Measurements from ENCODE around the gene POPDC2. TPM values are rescaled to one million over a fixed set of nuclear protein-coding genes. Genes with fewer than 3 reads are reported as not detected.
"Not testable (repeated sequence)": the region's sequence is repeated elsewhere in the genome, so short reads cannot be mapped to it uniquely, and the experiment has no call there.

POPDC2 gene
- total RNA-seq, 1 experiment from 2014 or later = 0.10 TPM

DNA sequence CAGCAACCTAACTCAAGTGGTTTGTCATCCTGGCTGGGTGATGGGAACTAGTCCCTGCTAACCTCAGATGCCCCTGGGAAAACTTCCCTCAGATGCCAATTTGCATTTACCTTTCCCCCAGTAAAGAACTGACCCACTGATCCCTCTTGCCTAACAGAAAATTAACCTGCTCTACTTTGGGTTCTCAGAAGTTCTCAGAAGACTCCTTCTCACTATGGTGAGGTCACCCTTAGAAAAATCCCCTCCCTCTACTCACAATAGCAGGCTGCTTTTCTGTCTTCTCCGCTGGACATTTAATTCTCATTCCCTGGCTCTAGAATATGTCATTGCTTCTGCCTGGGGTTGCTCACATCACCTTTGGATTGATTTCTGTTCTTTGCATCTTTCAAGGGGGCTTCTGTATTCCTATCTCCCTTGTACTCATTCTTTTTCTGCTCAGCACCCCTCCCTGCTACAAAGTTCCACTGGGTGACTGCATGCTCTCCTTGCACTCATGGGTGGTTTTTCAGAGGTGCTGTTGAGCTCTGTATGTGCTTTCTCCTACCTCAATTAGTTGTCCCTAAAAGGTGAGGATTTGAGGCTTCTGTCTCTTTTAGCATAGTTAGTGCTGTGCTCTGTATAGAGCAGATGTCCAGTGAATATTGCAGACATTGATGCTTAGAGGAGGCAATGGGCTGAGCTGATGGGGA is 61.8 kb downstream of the POPDC2 start:
- no peaks in the 10 kb centered on the region for H3K27me3 ChIP-seq
- no peak overlapping the region for H3K27ac ChIP-seq
- no peaks in the 10 kb centered on the region for H3K36me3 ChIP-seq
- DNase-seq = no peak
- no peak overlapping the region for H3K4me3 ChIP-seq
- H3K4me1 ChIP-seq = peaks cover 48% of the 10 kb centered on the region
- H3K9me3 ChIP-seq (replicated peaks) = no peaks in the 10 kb centered on the region

DNA sequence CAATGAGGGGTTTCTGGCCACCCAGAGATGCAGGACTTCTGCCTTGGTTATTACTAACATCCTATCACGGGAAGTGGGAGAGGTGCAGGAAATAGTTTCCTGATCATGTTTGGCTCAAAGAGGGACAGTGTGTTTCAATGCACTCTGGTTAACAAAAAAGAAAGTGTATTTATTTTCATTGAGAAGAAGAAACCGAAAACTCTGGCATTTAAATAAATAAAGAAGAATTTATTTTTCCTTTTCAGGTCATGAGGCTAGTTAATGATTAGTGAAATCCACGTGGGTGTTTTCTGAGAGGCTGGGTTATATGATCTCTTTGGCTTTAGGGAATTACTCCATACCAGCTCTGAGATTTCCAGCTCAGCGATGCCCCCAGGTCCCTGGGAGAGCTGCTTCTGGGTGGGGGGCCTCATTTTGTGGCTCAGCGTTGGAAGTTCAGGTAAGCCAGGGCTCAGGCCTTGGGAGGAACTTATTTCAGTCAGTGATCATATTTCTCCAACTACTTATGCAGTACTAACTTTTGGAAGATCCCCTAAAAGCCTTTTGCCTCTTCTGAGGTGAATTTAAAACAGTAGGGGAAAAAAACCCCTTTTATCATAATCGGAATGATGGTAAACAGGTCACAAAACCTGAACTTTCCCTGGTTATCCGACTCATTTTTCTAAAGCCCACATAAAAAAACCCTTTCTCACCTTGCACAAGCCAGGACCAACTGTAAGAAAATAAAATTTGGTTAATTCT is 62.7 kb downstream of the POPDC2 start, which contains the start of gene PLA1A:
Gene PLA1A (plus strand): TSS at position 338 of the 741 bp plus-strand sequence. CDS start 29 bp downstream, at position 367.
- peak in 1 of 2 experiments; percentile 42 for DNase-seq
- no peaks in the 10 kb centered on the region for H3K27me3 ChIP-seq
- H3K27ac ChIP-seq = peak within 1 kb of the TSS; percentile 94
- peaks cover 46% of the 10 kb centered on the region for H3K4me1 ChIP-seq
- no peak within 1 kb of the TSS for H3K4me3 ChIP-seq
- H3K36me3 ChIP-seq = no peaks in the 10 kb centered on the region
- no peaks in the 10 kb centered on the region for H3K9me3 ChIP-seq (replicated peaks)

DNA sequence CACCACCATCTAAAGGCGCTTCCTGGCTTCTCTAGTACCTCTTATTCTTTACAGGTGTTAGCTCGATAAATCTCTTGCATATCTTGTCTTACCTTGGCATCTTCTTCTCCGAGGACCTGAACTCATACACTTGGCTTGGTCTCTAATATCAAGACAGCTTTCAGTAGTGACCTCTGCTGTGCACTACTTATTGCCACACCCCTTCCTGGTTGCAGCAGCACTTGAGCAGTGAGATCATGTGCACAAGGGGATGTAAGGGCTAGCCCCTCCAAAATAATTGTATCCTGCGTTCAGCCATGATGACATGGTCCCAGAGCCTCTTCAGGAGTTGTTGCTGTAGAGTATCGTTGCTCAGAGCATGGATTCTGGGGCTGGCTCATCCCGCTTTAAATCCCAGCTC is 64.0 kb downstream of the POPDC2 start:
- DNase-seq = peak; percentile 37 to 60
- no peaks in the 10 kb centered on the region for H3K27me3 ChIP-seq
- H3K9me3 ChIP-seq (replicated peaks) = no peaks in the 10 kb centered on the region
- no peak overlapping the region for H3K4me3 ChIP-seq
- H3K4me1 ChIP-seq = peaks cover 44% of the 10 kb centered on the region
- H3K27ac ChIP-seq = peak overlapping the region; percentile 94
- H3K36me3 ChIP-seq = no peaks in the 10 kb centered on the region

DNA sequence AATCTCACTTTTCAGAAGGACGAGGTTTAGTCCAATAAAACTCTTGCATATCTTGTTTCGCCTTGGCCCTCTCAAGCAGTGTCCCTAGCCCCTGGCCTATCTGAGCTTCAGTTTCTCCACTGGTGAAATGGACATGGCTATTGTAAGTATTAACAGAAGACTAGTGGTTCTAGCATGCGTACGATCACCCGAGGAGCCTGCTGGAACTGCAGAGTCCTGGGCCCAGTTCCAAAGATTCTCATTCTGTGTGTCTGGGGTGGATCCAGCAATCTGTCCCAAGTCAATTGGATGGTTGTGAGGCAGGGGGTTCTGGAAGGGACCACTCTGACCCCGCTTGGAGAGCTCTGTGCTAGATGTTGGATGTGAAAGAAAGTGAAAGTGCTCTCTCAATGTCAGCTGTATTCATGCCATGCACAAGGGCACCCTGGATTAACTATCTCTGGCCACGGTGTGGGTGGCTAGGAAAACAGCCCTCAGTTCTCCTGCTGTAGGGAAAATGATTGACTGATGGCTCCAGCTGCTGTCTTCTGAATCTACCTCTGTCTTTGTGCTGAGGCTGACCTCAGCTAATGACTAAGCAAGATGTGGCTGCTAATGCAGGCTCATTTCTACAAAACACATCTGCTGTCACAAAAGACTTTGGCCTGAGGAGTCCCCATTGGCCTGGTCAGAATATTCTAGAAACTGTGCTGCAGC is 64.6 kb downstream of the POPDC2 start:
- H3K36me3 ChIP-seq = no peaks in the 10 kb centered on the region
- peaks cover 44% of the 10 kb centered on the region for H3K4me1 ChIP-seq
- DNase-seq = peak; percentile 91 to 96
- H3K9me3 ChIP-seq (replicated peaks) = no peaks in the 10 kb centered on the region
- peak overlapping the region; percentile 94 for H3K27ac ChIP-seq
- peak overlapping the region; percentile 51 for H3K4me3 ChIP-seq
- no peaks in the 10 kb centered on the region for H3K27me3 ChIP-seq

DNA sequence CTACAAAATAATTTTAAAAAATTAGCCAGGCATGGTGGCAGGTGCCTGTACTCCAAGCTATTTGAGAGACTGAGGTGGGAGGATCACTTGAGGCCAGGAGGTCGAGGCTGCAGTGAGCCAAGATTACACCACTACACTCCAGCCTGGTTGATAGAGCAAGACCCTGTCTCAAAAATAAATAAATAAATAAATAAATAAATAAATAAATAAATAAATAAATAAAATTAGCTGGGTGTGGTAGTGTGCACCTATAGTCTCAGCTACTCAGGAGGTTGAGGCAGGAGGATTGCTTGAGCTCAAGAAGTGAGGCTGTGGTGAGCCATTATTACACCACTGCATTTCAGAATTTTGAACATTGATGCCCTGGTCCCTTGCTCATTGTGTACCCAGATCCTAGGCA is 65.5 kb downstream of the POPDC2 start:
- not testable (repeated sequence) for H3K36me3 ChIP-seq; DNase-seq; H3K4me3 ChIP-seq; H3K9me3 ChIP-seq (replicated peaks); H3K27me3 ChIP-seq
- Histone ChIP-seq H3K4me1 (peaks cover 44% of the 10 kb centered on the region), H3K27ac (peak overlapping the region; percentile 94)

DNA sequence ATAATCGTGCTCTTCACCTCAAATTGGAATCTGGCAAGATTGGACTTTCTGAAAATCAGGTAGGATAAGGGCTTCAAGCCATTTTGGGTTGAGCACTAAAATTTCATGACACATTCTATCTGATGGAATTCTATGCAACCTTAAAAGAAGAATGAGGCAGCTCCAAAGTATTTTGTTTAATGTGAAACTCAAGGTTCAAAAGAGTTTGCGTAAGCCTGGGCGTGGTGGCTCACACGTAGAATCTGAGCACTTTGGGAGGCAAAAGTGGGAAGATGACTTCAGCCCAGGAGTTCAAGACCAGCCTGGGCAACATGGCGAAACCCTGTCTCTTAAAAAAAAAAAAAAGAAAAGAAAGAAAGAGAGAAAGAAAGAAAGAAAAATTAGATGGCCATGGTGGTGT is 66.3 kb downstream of the POPDC2 start:
- Histone ChIP-seq H3K4me3 (no peak overlapping the region), H3K27me3 (no peaks in the 10 kb centered on the region), H3K36me3 (no peaks in the 10 kb centered on the region), H3K27ac (no peak overlapping the region), H3K9me3 (replicated peaks) (no peaks in the 10 kb centered on the region), H3K4me1 (peaks cover 38% of the 10 kb centered on the region)
- DNase-seq = no peak

DNA sequence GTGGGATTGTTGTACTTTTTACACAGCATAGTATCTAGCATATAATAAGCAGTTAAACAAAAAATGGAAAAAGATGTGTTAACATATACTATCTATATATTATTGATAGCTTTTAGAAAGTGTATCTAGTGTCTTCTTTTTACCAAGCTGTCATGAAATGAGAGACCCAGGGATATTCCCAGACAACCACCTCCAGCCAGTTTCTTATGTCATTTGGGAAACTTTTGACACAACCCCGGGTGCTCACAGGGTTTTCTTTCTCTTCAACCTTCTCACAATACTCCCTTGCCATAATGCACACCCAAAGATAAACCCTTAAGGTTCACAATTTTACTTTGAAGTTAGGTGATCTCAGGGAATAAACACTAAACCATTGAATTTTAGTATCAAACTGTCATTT is 67.5 kb downstream of the POPDC2 start:
- no peak overlapping the region for H3K27ac ChIP-seq
- no peaks in the 10 kb centered on the region for H3K9me3 ChIP-seq (replicated peaks)
- H3K27me3 ChIP-seq = no peaks in the 10 kb centered on the region
- H3K36me3 ChIP-seq = no peaks in the 10 kb centered on the region
- DNase-seq = no peak
- H3K4me3 ChIP-seq = no peak overlapping the region
- peaks cover 36% of the 10 kb centered on the region for H3K4me1 ChIP-seq

Other genes starting within 250 kb of the POPDC2 start
- 35.7 and 38.7 TPM in 2 replicates for gene TMEM39A, start 197.0 kb downstream of the POPDC2 start, total RNA-seq (2014; rRNA removed; shearing (Covaris generic))
- 16.4 and 18.6 TPM in 2 replicates for gene POGLUT1, start 191.6 kb downstream of the POPDC2 start, total RNA-seq (2014; rRNA removed; shearing (Covaris generic))
- 67.9 and 74.0 TPM in 2 replicates for gene TIMMDC1, start 162.0 kb downstream of the POPDC2 start, total RNA-seq (2014; rRNA removed; shearing (Covaris generic))
- gene CD80, start 101.0 kb downstream of the POPDC2 start, total RNA-seq (2014; rRNA removed; shearing (Covaris generic)) = 0.12 TPM in 1 of 2 replicates, not detected in the other
- gene ADPRH, start 81.1 kb downstream of the POPDC2 start, total RNA-seq (2014; rRNA removed; shearing (Covaris generic)) = 0.06 and 0.15 TPM in 2 replicates
- gene PLA1A, start 62.7 kb downstream of the POPDC2 start, total RNA-seq (2014; rRNA removed; shearing (Covaris generic)) = 1.2 and 1.4 TPM in 2 replicates
- 48.9 and 62.9 TPM in 2 replicates for gene COX17, start 16.8 kb upstream of the POPDC2 start, total RNA-seq (2014; rRNA removed; shearing (Covaris generic))
- gene CFAP91, start 42.4 kb upstream of the POPDC2 start, total RNA-seq (2014; rRNA removed; shearing (Covaris generic)) = 0.08 and 0.10 TPM in 2 replicates
- not detected in 2 replicates for gene NR1I2, start 121.5 kb upstream of the POPDC2 start, total RNA-seq (2014; rRNA removed; shearing (Covaris generic))

All from SJCRH30 (cell line).